Adipocyte (in vitro differentiated cells): ENCODE measurements around the gene PNISR.

Source experiments
- DNase-seq: peaks from one replicate; pipeline ENCODE4 v3.0.0-alpha.2; 2015; ENCODE audit warnings: low read depth
- H3K27me3 ChIP-seq: replicated peaks from 2 replicates; pipeline ENCODE4 v1.7.0; 2013; ENCODE audit warnings: mild to moderate bottlenecking, low read length, moderate library complexity; ENCODE audit not compliant: control insufficient read depth, insufficient read depth
- H3K36me3 ChIP-seq: 2 replicates; pipeline ENCODE4 v1.7.0; 2013; ENCODE audit warnings: low read length, mild to moderate bottlenecking, moderate library complexity; ENCODE audit not compliant: control insufficient read depth, insufficient read depth, severe bottlenecking
- H3K4me1 ChIP-seq: 2 replicates; pipeline ENCODE4 v1.7.0; 2013; ENCODE audit warnings: mild to moderate bottlenecking, low read length, moderate library complexity; ENCODE audit not compliant: control insufficient read depth, insufficient read depth
- H3K4me3 ChIP-seq: 2 replicates; pipeline ENCODE4 v1.7.0; 2013; ENCODE audit warnings: mild to moderate bottlenecking, low read length, moderate library complexity
- H3K9ac ChIP-seq: 2 replicates; pipeline ENCODE4 v1.7.0; 2013; ENCODE audit warnings: mild to moderate bottlenecking, low read length, moderate library complexity
- H3K9me3 ChIP-seq: 2 replicates; pipeline ENCODE4 v1.7.0; 2013; ENCODE audit warnings: mild to moderate bottlenecking, low read length, moderate library complexity; ENCODE audit not compliant: control insufficient read depth

The PNISR gene

GRCh38 chr6:99359800-99360199, 65.3 kb downstream of the PNISR start:
- DNase-seq, result no peak
- Histone ChIP-seq H3K27me3 (peaks cover 30% of the 10 kb centered on the region), H3K4me3 (no peak overlapping the region), H3K36me3 (no peaks in the 10 kb centered on the region), H3K4me1 (no peaks in the 10 kb centered on the region), H3K9ac (no peak overlapping the region), H3K9me3 (peaks cover 5% of the 10 kb centered on the region)

- Histone ChIP-seq H3K9me3 (peaks cover 5% of the 10 kb centered on the region), H3K27me3 (peaks cover 46% of the 10 kb centered on the region), H3K36me3 (no peaks in the 10 kb centered on the region), H3K4me3 (no peak overlapping the region), H3K4me1 (no peaks in the 10 kb centered on the region), H3K9ac (no peak overlapping the region)
- DNase-seq, result no peak
These were observed 68.5 kb downstream of the PNISR start for GRCh38 chr6:99356641-99357040.

DNA sequence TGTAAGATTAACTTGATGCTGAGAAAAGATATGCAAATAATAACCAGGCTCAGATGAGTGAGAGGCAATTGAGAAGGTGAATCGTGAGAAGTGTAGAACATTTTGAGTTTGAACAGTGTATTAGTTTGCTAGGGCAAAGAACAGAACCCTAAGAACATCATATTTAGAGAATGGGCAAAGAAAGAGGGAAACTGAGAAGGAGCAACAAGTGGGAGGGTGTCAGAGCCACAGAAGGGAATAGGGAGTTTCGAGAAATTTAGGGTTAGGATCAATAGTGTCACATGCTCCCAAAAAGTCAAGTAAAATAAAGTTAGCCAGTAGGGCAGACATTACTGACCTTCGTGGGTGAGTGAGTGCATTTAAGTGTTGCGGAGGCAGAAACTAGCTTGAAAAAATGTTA, 70.1 kb downstream of the PNISR start:
- H3K9me3 ChIP-seq, result peaks cover 5% of the 10 kb centered on the region

DNA sequence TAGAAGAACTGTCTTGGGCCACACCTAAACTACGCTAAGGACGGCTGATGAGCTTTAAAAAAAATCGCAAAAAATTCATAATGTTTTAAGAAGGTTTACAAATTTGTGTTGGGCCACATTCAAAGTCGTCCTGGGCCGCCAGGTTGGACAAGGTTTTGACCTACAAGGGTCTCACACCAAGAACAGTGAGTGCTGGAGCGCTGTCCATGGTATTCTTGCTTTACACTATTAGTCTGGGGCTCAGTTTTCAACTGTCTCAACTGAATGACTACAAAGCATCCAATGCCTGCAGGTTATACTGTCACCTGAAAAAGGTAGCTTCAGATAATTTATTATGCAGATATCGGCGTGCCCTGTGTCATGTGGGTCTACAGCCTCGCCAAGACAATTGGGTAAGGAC, 72.0 kb downstream of the PNISR start:
- Histone ChIP-seq H3K27me3 (peaks cover 49% of the 10 kb centered on the region), H3K4me3 (no peak overlapping the region), H3K9me3 (peaks cover 5% of the 10 kb centered on the region), H3K9ac (no peak overlapping the region), H3K36me3 (no peaks in the 10 kb centered on the region), H3K4me1 (peaks cover 2% of the 10 kb centered on the region)
- DNase-seq, result no peak

More for the DNA sequence above, 70.1 kb downstream of the PNISR start:
- H3K4me1 ChIP-seq, result peaks cover 1% of the 10 kb centered on the region
- H3K27me3 ChIP-seq, result peaks cover 46% of the 10 kb centered on the region
- H3K9ac ChIP-seq, result no peak overlapping the region
- H3K4me3 ChIP-seq, result no peak overlapping the region
- H3K36me3 ChIP-seq, result no peaks in the 10 kb centered on the region
- DNase-seq, result no peak

GRCh38 chr6:99350573-99350972, 74.5 kb downstream of the PNISR start:
- H3K9ac ChIP-seq, result no peak overlapping the region
- peaks cover 2% of the 10 kb centered on the region for H3K4me1 ChIP-seq
- no peak for DNase-seq
- no peak overlapping the region for H3K4me3 ChIP-seq
- peaks cover 43% of the 10 kb centered on the region for H3K27me3 ChIP-seq
- H3K9me3 ChIP-seq, result no peaks in the 10 kb centered on the region
- no peaks in the 10 kb centered on the region for H3K36me3 ChIP-seq

GRCh38 chr6:99349171-99350141, 75.7 kb downstream of the PNISR start, which contains the start of gene FAXC:
TSS of gene FAXC (minus strand) at chr6:99349674. CDS start at chr6:99349372, 302 bp downstream.
- Histone ChIP-seq H3K4me3 (peak within 1 kb of the TSS; percentile 74), H3K36me3 (no peaks in the 10 kb centered on the region), H3K9me3 (no peaks in the 10 kb centered on the region), H3K4me1 (peaks cover 2% of the 10 kb centered on the region), H3K9ac (peak within 1 kb of the TSS; percentile 15), H3K27me3 (peaks cover 40% of the 10 kb centered on the region)
- peak; percentile 67 for DNase-seq

- Histone ChIP-seq H3K4me3 (peak overlapping the region; percentile 66), H3K9ac (no peak overlapping the region), H3K9me3 (no peaks in the 10 kb centered on the region), H3K4me1 (peaks cover 2% of the 10 kb centered on the region), H3K36me3 (no peaks in the 10 kb centered on the region), H3K27me3 (peaks cover 36% of the 10 kb centered on the region)
- no peak for DNase-seq
These were observed 76.6 kb downstream of the PNISR start for GRCh38 chr6:99348288-99349170.
